Activated CD8-positive, alpha-beta memory T cell treated with anti-CD3 and anti-CD28 coated beads, Interleukin-2, amount 10 ng/mL, durations not matched to agents 7 days and 5 days (primary cell): ENCODE results near the gene CCDC69. TPM values are rescaled to one million over a fixed set of nuclear protein-coding genes. Genes with fewer than 3 reads are reported as not detected.
"Not testable (repeated sequence)": the region's sequence is repeated elsewhere in the genome, so short reads cannot be mapped to it uniquely, and the experiment has no call there.

Experiments used
- ATAC-seq: fragments of 150-1000 bp; cut with Tn5 transposase; one replicate; pipeline ENCODE4 v1.10.0; 2021; ENCODE audit warnings: moderate library complexity
- CTCF ChIA-PET: fragments of 350-600 bp; sonication (Branson Sonifier 250); formaldehyde crosslinking; loops from one replicate; lab custom pipeline; 2021; ENCODE audit warnings: antibody characterized with exemption; lab: Charles Lee
- DNase-seq: peaks from one replicate; pipeline ENCODE4 v3.0.0-alpha.2; 2020
- H3K27ac Mint-ChIP-seq: one replicate; pipeline ENCODE4 v1.8.0; 2021; ENCODE audit warnings: mild to moderate bottlenecking, mixed read lengths
- H3K27me3 Mint-ChIP-seq: one replicate; pipeline ENCODE4 v1.8.0; 2021; ENCODE audit warnings: mixed read lengths
- H3K36me3 Mint-ChIP-seq: one replicate; pipeline ENCODE4 v1.8.0; 2021; ENCODE audit warnings: mild to moderate bottlenecking, mixed read lengths
- H3K4me1 Mint-ChIP-seq: one replicate; pipeline ENCODE4 v1.8.0; 2021; ENCODE audit warnings: mixed read lengths
- H3K4me3 Mint-ChIP-seq: one replicate; pipeline ENCODE4 v1.8.0; 2021; ENCODE audit warnings: mild to moderate bottlenecking, moderate library complexity, mixed read lengths
- H3K9me3 Mint-ChIP-seq: one replicate; pipeline ENCODE4 v1.8.0; 2022; ENCODE audit warnings: low read depth, mixed read lengths
- total RNA-seq, 2 experiments: library from RNA; stranded (reverse); gene quantifications; one replicate each; pipeline ENCODE4 v1.2.3, GENCODE V29; 2021

The CCDC69 gene
- total RNA-seq, 2 experiments from 2014 or later, result 73.1 to 89.1 TPM

- DNase-seq (peak; percentile 21), ATAC-seq (no peak)
- Mint-ChIP-seq H3K27me3 (no peaks in the 10 kb centered on the region), H3K4me1 (no peaks in the 10 kb centered on the region), H3K9me3 (no peaks in the 10 kb centered on the region), H3K36me3 (peaks cover 21% of the 10 kb centered on the region), H3K4me3 (no peak overlapping the region), H3K27ac (no peak overlapping the region)
- CTCF ChIA-PET, result no interaction called here
These were observed 43.6 kb downstream of the CCDC69 start for GRCh38 chr5:151180291-151180690.

DNA sequence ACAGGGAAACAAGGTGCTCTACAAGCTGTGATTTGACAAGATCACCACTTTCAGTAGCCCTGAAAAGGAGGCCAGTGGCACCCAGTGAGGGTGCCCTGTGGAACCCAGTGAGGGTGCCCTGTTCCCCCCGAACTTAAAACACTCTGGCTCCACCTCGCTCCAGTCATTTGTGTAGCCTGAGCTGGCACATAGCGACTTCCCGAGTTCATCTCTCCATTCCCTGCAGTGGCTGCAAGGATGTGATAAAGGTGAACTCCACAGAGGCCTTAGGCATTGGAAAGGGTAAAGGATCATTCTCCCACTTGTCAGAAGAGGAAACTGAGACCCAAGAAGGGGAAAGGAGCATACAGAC is 44.4 kb downstream of the CCDC69 start:
- Mint-ChIP-seq H3K27me3 (no peaks in the 10 kb centered on the region), H3K36me3 (peaks cover 19% of the 10 kb centered on the region), H3K9me3 (no peaks in the 10 kb centered on the region), H3K4me1 (no peaks in the 10 kb centered on the region), H3K27ac (no peak overlapping the region), H3K4me3 (no peak overlapping the region)
- DNase-seq (peak; percentile 38), ATAC-seq (no peak)
- CTCF ChIA-PET, result interaction anchor here (0.9 kb wide), 1 partner anchor 128 kb away, joined by 3 read pairs; no protein-coding TSS in a partner anchor

DNA sequence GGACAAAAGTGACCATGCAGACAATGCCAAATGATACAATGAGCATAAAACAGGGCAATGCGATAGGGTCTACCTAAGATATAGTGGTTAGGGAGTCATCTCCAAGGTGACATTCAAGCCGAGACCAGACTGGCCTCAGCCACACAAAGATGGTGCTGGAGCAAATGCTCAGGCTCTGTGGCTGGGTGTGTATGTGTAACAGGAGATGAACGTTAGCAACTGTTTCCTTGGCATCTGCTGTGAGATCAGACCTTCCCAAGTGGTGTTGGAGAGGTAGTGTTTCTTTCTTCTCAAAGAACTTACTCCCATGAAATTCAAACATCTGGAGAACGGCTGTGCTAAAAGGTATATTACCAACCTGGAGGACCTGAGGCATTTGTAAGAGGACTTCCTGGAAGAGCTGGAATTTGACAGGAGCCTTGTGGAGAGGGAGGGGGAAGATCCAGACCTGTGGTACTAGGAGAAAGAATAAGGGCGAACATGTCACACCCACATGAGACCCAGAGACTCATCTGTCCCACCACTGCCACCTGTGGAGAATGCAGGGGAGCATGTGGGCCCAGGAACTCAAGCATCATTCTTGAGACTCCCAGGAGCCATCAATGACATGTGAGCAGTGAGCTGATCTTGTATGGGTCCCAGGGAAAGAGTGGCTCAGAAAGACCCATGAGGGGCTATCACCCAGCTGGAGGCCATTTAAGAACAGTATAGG is 45.0 kb downstream of the CCDC69 start:
- no peak overlapping the region for H3K4me3 Mint-ChIP-seq
- DNase-seq, result peak; percentile 30
- no peaks in the 10 kb centered on the region for H3K27me3 Mint-ChIP-seq
- ATAC-seq, result no peak
- no peaks in the 10 kb centered on the region for H3K4me1 Mint-ChIP-seq
- CTCF ChIA-PET, result interaction anchor here (0.9 to 1.8 kb wide), 2 partner anchors 14 to 127 kb away, joined by 3 to 6 read pairs; no protein-coding TSS in a partner anchor
- H3K36me3 Mint-ChIP-seq, result peaks cover 19% of the 10 kb centered on the region
- H3K9me3 Mint-ChIP-seq, result no peaks in the 10 kb centered on the region
- H3K27ac Mint-ChIP-seq, result no peak overlapping the region

DNA sequence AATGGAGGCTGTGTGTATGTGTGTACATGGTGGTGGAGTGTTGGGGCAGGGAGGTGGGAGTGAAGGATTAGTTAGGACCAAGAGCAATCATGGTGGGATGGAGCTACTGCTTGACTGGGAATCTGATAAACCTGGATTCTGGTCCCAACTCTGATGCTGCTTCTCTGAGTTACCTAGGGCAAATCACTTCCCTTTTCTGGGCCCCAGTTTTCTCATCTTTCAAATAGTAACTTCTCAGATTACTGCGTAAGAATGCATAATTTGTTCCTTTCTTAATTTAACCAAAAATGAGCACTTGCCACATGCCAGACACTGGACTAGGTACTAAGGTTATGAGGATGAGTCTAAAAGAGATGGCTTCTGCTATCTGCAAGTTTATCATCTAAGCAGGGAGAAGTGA is 45.5 kb downstream of the CCDC69 start:
- Mint-ChIP-seq H3K9me3 (no peaks in the 10 kb centered on the region), H3K36me3 (peaks cover 17% of the 10 kb centered on the region), H3K27ac (no peak overlapping the region), H3K4me1 (no peaks in the 10 kb centered on the region), H3K27me3 (no peaks in the 10 kb centered on the region), H3K4me3 (no peak overlapping the region)
- CTCF ChIA-PET, result interaction anchor here (1.1 to 1.8 kb wide), 2 partner anchors 14 to 127 kb away, joined by 3 to 6 read pairs; no protein-coding TSS in a partner anchor
- ATAC-seq, result no peak
- no peak for DNase-seq

DNA sequence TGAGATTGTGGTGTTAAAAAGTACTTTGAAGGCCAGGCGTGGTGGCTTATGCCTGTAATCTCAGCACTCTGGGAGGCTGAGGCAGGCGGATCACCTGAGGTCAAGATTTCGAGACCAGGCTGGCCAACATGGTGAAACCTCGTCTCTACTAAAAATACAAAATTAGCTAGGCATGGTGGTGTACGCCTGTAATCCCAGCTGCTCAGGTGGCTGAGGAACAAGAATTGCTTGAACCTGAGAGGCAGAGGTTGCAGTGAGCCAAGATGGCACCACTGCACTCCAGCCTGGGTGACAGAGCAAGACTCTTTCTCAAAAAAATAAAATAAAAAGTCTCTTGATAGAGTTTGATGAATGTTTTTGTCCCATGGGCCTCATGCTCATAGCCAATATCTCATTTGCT is 47.6 kb downstream of the CCDC69 start:
- CTCF ChIA-PET, result interaction anchor here (1.3 kb wide), 1 partner anchor 62 kb away, joined by 3 read pairs; no protein-coding TSS in a partner anchor

DNA sequence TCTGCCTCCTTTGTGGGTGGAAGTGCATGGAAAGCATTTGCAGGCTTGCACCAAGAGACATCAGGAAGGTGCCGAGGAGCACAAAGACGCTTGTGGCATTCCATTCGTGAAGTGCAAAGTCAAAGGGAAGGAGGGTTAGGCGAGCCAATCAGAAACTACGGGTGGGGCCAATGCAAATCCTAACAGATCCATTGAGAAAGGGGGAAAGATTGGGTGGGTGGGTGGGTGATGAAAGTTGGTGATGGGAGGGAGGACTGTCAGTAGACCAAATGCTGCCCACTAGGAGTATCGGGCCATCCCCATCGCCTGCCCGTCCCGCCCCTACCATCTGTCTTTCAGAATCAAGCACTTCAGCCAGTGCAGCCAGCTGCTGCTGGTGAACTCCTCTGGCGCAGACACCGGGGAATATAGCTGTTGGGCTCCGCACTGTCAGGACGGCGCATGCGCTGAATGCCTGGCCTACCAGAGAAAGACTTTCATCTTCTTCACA is 49.2 kb downstream of the CCDC69 start:
- peaks cover 17% of the 10 kb centered on the region for H3K36me3 Mint-ChIP-seq
- peaks cover 12% of the 10 kb centered on the region for H3K4me1 Mint-ChIP-seq
- DNase-seq (peak; percentile 34), ATAC-seq (no peak)
- H3K9me3 Mint-ChIP-seq, result no peaks in the 10 kb centered on the region
- H3K4me3 Mint-ChIP-seq, result no peak overlapping the region
- no peak overlapping the region for H3K27ac Mint-ChIP-seq
- no peaks in the 10 kb centered on the region for H3K27me3 Mint-ChIP-seq
- CTCF ChIA-PET, result no interaction called here

More for the DNA sequence above, 47.6 kb downstream of the CCDC69 start:
- H3K27ac Mint-ChIP-seq, DNase-seq, H3K9me3 Mint-ChIP-seq, H3K4me3 Mint-ChIP-seq, H3K27me3 Mint-ChIP-seq, H3K4me1 Mint-ChIP-seq, ATAC-seq: not testable (repeated sequence)
- H3K36me3 Mint-ChIP-seq, result peaks cover 17% of the 10 kb centered on the region

GRCh38 chr5:151173711-151174611 is 49.9 kb downstream of the CCDC69 start:
- CTCF ChIA-PET, result interaction anchor here (1.3 kb wide), 1 partner anchor 9 kb away, joined by 8 read pairs; no protein-coding TSS in a partner anchor
- no peak for ATAC-seq
- Mint-ChIP-seq H3K9me3 (no peaks in the 10 kb centered on the region), H3K4me3 (no peak overlapping the region), H3K36me3 (peaks cover 13% of the 10 kb centered on the region), H3K27ac (no peak overlapping the region), H3K4me1 (peaks cover 12% of the 10 kb centered on the region), H3K27me3 (no peaks in the 10 kb centered on the region)
- peak; percentile 31 for DNase-seq

- Mint-ChIP-seq H3K9me3 (no peaks in the 10 kb centered on the region), H3K27ac (no peak overlapping the region), H3K27me3 (no peaks in the 10 kb centered on the region), H3K36me3 (peaks cover 2% of the 10 kb centered on the region), H3K4me3 (no peak overlapping the region), H3K4me1 (peaks cover 12% of the 10 kb centered on the region)
- ATAC-seq (no peak), DNase-seq (no peak)
- CTCF ChIA-PET, result interaction anchor here (0.7 to 3.0 kb wide), 4 partner anchors 19 to 56 kb away, joined by 3 to 15 read pairs (median 6); no protein-coding TSS in a partner anchor
These were observed 52.4 kb downstream of the CCDC69 start for GRCh38 chr5:151171529-151171928.

DNA sequence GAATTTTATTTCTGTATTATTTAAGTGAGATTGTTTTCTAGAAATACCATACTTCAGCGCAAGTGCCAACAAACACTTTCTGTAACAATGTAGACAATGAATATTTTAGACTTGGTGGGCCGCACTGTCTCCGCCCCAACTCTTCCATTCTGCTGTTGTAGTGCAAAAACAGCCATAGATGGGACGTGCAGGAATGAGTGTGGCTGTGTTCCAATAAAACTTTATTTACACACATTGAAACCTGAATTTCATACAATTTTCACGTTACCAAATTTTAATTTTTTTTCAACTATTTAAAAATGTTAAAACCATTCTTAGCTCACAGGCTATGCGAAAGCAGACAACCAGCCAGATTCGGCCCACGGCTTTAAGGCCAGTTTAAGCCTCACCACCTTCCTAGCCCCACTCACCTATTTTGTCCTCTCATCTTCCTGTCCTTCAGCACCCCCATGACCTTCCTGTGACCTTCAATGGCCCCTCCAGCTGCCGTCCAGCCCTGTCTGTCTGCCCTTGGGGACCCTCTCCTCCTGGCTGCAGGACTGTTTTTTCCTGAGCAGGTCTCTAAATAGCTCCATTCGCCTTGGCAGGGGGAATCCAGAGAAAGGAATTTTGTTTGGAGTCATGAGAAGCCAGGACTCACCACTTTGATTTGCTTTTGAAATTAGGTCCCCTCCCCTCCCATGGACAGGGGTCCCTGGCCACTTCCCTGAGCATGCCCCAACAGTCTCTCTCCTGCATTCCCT is 55.1 kb downstream of the CCDC69 start:
- Mint-ChIP-seq H3K4me1 (peaks cover 16% of the 10 kb centered on the region), H3K9me3 (no peaks in the 10 kb centered on the region), H3K27me3 (no peaks in the 10 kb centered on the region), H3K27ac (no peak overlapping the region), H3K36me3 (no peaks in the 10 kb centered on the region), H3K4me3 (no peak overlapping the region)
- DNase-seq (no peak), ATAC-seq (no peak)
- CTCF ChIA-PET, result interaction anchor here (1.4 to 8.6 kb wide), 9 partner anchors 11 to 118 kb away, joined by 3 to 260 read pairs (median 11); partner anchors contain the start of gene ANXA6

DNA sequence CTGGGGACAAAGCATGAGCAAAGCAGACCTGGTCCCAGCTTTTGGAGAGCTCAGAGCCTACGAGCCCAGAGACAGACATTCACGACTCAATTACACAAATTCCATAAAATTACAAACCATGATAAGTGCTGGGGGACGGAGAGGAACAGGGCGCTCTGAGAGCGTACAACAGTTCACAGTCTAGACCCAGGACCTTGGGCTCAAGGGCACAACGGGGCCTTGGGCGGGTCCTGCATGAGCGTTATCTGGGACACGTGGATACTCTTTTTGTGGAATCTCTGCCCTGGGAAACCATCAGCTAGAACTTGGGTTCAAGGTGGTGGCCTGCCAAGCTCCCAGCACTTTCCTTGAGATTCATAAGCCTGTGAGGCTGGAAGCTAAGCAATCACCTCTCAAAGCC is 56.9 kb downstream of the CCDC69 start:
- DNase-seq (no peak), ATAC-seq (no peak)
- no peaks in the 10 kb centered on the region for H3K36me3 Mint-ChIP-seq
- no peaks in the 10 kb centered on the region for H3K9me3 Mint-ChIP-seq
- no peak overlapping the region for H3K27ac Mint-ChIP-seq
- no peak overlapping the region for H3K4me3 Mint-ChIP-seq
- H3K4me1 Mint-ChIP-seq, result peaks cover 16% of the 10 kb centered on the region
- no peaks in the 10 kb centered on the region for H3K27me3 Mint-ChIP-seq
- CTCF ChIA-PET, result interaction anchor here (0.6 to 8.6 kb wide), 12 partner anchors 17 to 117 kb away, joined by 3 to 260 read pairs (median 9); no protein-coding TSS in a partner anchor

DNA sequence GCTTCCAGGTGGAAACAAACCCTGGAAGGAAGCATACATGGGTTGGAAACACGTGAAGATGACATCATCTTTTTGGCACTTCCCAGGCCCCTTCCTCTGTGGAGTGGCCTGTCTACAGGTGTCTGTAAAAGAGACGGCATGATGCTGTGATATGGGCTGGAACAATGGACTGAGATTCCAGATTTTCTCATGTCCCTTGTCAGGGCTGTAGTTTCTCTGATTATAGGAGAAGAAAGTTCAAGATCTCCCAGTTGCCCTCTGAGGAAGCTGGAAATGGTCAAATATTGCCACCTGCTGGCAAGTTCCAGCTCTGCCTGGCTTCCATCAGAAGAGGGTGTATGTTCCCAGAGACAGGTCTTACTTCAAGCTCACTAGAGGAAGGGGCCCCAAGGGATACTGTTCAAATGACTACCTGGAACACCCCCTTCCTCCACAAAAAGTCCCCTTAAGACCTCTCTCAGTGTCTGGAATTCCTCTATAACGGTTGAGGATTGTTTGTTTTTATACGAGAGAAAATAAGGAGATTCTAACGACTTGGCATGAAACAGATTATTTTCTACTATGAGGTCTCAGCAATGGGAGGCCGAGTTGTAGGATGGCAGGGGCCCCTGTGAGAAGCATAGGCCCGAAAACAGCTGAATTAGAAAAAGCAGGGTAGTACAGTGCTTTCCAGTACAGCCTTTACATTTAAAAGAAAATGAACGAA is 59.1 kb downstream of the CCDC69 start:
- ATAC-seq (peak; percentile 98), DNase-seq (peak; percentile 86)
- H3K27me3 Mint-ChIP-seq, result no peaks in the 10 kb centered on the region
- peaks cover 4% of the 10 kb centered on the region for H3K4me1 Mint-ChIP-seq
- H3K9me3 Mint-ChIP-seq, result no peaks in the 10 kb centered on the region
- H3K36me3 Mint-ChIP-seq, result no peaks in the 10 kb centered on the region
- CTCF ChIA-PET, result interaction anchor here (0.6 to 8.6 kb wide), 48 partner anchors 8 to 710 kb away, joined by 3 to 260 read pairs (median 4); partner anchors contain the start of genes CCDC69 and GM2A
- H3K27ac Mint-ChIP-seq, result no peak overlapping the region
- no peak overlapping the region for H3K4me3 Mint-ChIP-seq

DNA sequence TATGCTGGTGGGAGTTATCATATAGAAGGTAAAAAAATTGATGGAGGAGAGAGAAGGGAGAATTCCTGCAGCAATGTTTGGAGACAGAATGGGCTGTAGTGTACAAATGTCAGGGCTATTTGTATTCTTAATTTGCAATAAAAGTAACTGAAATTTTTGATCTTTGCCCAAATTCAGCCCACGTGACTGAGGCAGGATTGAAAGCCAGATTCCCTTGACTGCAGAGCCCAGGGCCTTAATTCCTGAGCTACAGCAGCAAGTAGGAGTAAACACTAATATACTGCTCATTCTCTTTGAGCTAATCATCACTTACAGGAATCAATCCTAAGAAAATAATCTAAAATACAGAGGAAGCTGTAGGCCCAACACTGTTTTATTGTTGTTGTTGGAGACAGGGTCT is 61.1 kb downstream of the CCDC69 start:
- CTCF ChIA-PET, result interaction anchor here (0.8 to 8.6 kb wide), 13 partner anchors 9 to 114 kb away, joined by 3 to 260 read pairs (median 6); no protein-coding TSS in a partner anchor
- ATAC-seq (no peak), DNase-seq (no peak)
- Mint-ChIP-seq H3K27ac (no peak overlapping the region), H3K36me3 (no peaks in the 10 kb centered on the region), H3K4me3 (no peak overlapping the region), H3K9me3 (no peaks in the 10 kb centered on the region), H3K4me1 (peaks cover 19% of the 10 kb centered on the region), H3K27me3 (no peaks in the 10 kb centered on the region)
